GM18868 (cell line): ENCODE results near the gene PDE4D.

Source experiments
- ATAC-seq: cut with Tn5 transposase; IDR thresholded peaks from one replicate; pipeline ENCODE4 v1.9.1; 2021; ENCODE audit warnings: mild to moderate bottlenecking, moderate library complexity; ENCODE audit not compliant: unreplicated experiment

The PDE4D gene

DNA sequence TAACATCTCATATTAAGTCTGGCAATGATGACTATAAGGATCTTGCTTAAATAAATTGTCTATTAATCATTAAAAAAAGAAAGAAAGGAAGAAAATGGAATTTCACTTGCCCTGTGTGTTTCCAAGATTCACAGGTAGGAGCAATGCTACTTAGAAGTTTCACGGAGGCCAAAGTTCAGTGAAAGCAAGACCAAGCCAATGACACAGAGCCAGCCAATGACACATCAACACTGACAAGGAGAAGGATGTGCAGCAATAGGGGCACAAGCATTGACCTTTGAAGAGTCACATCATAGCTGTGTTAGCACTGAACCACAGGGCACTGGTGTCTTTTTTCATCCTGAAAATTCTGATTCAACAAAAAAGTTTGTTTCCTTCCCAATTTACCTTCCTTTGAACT, 364.3 kb downstream of the PDE4D start:
- ATAC-seq: no peak

- ATAC-seq: no peak
These were observed 365.2 kb downstream of the PDE4D start for GRCh38 chr5:59528202-59528862.

- ATAC-seq: no peak
These were observed 367.6 kb downstream of the PDE4D start for GRCh38 chr5:59525957-59526356.

GRCh38 chr5:59525311-59525710, 368.2 kb downstream of the PDE4D start:
- no peak for ATAC-seq

DNA sequence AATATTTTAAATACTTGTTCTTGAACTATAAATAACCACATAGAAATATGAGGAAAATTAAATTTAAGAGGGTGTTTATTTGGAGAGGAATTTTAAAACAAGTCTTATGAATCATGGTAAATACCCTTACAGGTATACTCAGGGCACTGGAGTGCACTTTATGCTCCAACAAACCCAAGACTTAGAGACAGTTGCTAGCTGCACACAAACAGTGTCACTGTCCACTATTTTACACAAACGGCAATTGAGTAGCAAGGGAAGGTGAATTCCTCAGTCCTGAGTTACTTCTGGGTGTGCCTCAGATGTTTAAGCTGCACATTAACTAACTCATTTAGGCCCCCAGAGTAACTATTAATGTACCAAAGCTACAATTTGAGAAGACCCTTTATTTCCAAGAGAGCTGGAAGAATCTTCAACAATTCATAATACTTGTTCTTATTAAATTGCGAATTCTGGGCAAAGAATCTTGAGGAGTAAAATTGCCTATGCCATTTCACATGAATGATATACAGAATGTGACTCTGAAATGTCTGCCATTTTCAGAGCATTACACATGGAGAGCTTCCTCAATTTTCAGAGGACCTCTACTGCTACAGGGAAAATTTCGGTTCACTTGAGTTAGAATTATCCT, 371.2 kb downstream of the PDE4D start:
- ATAC-seq: no peak

GRCh38 chr5:59521476-59521875, 372.1 kb downstream of the PDE4D start:
- ATAC-seq: no peak

DNA sequence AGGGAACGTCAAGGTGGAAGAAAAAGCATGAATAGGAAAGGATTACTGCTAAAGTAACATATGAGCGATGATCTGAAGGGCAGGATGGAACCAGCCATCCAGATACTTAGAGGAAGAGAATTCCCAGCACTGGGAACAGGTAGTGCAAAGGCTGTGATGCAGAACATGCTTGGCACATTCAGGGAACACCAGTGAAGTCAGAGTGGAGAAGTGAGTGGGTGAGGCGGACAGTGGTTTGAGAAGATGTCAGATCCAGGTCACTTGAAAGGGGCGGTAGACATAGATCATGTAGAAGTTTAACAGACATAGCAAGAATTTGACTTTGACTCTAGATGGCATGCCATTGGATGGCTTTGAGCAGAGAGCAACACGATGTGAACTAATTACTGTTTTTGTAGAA, 374.2 kb downstream of the PDE4D start:
- ATAC-seq: no peak

GRCh38 chr5:59517926-59518585, 375.5 kb downstream of the PDE4D start:
- no peak for ATAC-seq

- no peak for ATAC-seq
These were observed 377.4 kb downstream of the PDE4D start for GRCh38 chr5:59516161-59516560.

- no peak for ATAC-seq
These were observed 387.1 kb downstream of the PDE4D start for GRCh38 chr5:59506285-59506877.

- no peak for ATAC-seq
These were observed 389.5 kb downstream of the PDE4D start for GRCh38 chr5:59504043-59504442.

GRCh38 chr5:59503220-59503619, 390.3 kb downstream of the PDE4D start:
- ATAC-seq: peak; percentile 51

DNA sequence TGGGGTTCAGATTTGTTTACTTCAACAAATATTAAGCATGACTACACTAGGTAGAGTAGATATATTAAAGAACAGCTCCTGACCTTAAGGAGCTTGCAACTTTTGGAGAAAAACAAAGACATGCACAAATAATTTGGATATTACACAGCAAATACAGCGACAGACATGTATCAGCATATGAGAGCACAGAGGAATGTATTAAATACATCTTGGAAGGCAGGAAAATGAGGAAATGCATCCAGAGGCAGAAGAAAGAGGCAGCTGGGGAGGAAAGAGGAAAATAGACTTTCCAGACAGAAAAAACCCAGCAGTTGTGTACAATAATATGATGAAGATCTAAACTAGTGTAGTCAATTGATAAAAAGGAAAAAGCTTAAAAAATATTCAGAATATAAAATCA, 392.2 kb downstream of the PDE4D start:
- no peak for ATAC-seq

GRCh38 chr5:59500014-59500413, 393.5 kb downstream of the PDE4D start:
- no peak for ATAC-seq

- ATAC-seq: no peak
These were observed 396.3 kb downstream of the PDE4D start for GRCh38 chr5:59497207-59497606.

- ATAC-seq: no peak
These were observed 396.9 kb downstream of the PDE4D start for GRCh38 chr5:59496524-59497134.

DNA sequence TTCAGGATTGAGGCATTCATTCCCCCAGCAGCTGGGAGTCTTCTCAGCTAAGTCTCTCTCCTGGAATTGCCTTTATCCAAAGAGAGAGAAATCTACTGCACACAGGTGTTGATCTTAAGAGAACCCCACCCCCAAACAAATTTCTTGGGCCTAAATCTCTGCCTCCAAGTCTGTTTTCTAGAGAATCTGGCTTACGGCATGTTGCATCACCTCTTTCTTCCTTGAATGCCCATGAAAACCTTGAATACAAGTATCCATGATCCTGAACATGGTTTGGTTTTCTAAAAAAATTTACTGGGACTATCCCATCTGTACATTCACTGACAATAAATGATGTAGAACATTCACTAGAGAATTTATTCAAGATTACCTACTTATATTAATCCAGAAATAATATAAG, 401.6 kb downstream of the PDE4D start:
- no peak for ATAC-seq

DNA sequence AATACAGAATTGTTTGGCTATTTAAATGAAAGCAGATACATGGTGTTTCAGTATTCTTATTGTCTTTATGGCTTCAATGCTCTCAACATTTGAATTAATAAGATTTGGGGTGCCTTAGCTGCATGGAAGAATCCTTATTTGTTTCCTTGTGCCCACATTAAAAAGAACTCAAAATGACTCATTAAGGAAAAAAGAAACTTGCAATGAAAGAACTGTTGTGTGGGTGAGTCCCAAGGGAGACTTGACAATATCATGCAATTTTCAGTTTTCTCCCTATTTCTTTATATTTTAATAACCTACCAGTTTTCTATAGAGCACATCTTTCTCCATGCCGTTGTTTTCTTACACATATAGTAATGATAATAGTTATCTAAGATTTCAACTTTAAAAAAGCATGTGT, 404.0 kb downstream of the PDE4D start:
- no peak for ATAC-seq

GRCh38 chr5:59487772-59488729, 405.5 kb downstream of the PDE4D start:
- no peak for ATAC-seq

DNA sequence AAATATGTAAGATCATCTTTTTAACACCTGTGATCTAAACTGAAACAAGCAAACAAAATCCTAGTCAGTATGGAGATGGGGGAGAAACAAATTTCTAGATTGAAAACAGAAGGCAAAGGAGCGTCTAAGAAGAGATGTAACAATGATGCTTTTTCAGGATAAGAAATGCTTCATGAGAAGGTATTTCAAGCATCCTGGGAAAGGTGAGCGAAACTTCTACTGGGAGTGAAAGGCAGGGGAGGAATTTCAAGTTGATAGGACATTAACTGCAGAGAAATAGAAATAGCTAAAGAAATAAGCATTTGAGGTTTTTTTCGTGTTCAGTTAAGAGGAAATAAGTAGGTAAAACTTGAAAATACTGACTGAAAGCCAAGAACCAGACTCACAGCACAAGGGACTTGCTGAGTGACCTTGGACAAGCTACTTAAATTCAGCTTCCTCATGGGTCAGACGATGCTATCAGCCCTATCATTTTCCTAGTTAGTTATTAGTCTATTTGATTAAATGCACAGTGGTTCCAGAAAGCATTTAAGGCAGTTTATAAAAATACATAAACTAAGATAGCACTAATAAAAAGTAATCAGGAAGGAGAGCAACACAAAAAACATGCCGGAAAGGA, 406.3 kb downstream of the PDE4D start:
- ATAC-seq: no peak
